ENCODE measurements around the gene SF3B1. TPM values are rescaled to one million over a fixed set of nuclear protein-coding genes. Genes with fewer than 3 reads are reported as not detected.

Gene SF3B1
- total RNA-seq, 4 donors from 2014 or later = 113 to 259 (median 149) TPM

DNA sequence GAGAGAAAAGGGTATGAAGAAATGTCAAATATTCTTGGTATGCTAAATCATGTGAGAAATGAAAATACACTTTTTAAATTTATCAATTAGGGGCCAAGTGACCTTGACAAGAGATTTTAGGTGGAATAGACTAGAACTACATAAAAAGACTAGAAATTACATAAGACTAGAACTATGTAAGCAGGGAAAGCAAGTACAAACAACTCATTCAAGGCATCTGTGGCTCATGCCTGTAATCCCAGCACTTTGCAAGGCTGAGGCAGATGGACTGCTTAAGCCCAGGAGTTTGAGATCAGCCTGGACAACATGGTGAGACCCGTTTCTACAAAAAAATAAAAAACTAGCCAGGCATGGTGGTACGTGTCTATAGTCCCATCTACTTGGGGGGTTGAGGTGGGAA, 20.3 kb downstream of the SF3B1 start:
- no peak for TF ChIP-seq POLR2A (IDR thresholded peaks at IDR 0.05)
- TF ChIP-seq, protein P1, sequence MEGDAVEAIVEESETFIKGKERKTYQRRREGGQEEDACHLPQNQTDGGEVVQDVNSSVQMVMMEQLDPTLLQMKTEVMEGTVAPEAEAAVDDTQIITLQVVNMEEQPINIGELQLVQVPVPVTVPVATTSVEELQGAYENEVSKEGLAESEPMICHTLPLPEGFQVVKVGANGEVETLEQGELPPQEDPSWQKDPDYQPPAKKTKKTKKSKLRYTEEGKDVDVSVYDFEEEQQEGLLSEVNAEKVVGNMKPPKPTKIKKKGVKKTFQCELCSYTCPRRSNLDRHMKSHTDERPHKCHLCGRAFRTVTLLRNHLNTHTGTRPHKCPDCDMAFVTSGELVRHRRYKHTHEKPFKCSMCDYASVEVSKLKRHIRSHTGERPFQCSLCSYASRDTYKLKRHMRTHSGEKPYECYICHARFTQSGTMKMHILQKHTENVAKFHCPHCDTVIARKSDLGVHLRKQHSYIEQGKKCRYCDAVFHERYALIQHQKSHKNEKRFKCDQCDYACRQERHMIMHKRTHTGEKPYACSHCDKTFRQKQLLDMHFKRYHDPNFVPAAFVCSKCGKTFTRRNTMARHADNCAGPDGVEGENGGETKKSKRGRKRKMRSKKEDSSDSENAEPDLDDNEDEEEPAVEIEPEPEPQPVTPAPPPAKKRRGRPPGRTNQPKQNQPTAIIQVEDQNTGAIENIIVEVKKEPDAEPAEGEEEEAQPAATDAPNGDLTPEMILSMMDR (IDR thresholded peaks at IDR 0.05) = no peak
- peaks cover 12 to 100% (median 71%) of the 10 kb centered on the region in 3 donors for H3K36me3 ChIP-seq
- DNase-seq = no peak

DNA sequence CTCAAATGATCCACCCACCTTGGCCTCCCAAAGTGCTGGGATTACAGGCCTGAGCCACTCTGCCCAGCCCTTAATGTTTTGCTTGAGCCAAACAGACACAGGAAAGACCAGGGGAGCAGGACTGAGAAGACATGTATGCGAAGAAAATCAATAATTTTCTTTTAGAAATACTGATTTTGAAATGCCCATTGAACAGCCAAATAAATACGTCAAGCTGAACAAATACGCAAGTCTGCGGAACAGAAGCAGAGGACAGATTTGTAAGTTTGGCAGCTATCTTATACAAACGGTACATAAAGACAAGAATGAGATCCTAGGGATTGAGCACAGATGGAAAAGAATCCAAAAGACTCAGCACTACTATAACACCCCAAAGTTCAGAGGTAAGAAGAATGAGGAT, 20.8 kb downstream of the SF3B1 start:
- Histone ChIP-seq H3K27me3 (no peaks in the 10 kb centered on the region), H3K4me1 (no peaks in the 10 kb centered on the region), H3K36me3 (peaks cover 12 to 100% (median 72%) of the 10 kb centered on the region in 3 donors), H3K27ac (no peak overlapping the region), H3K4me3 (no peak overlapping the region), H3K9me3 (no peaks in the 10 kb centered on the region)
- intact Hi-C loops (cut with DNase I) = no loop called here
- WGBS, 2 donors = 84 to 85% methylated on average over 5 of the region's 5 CpGs
- TF ChIP-seq POLR2A (IDR thresholded peaks at IDR 0.05) = no peak
- TF ChIP-seq, protein P1 (IDR thresholded peaks at IDR 0.05) = no peak
- no peak for DNase-seq

More for the DNA sequence above, 20.3 kb downstream of the SF3B1 start:
- Histone ChIP-seq H3K27me3 (no peaks in the 10 kb centered on the region), H3K4me1 (no peaks in the 10 kb centered on the region), H3K27ac (no peak overlapping the region), H3K4me3 (no peak overlapping the region), H3K9me3 (no peaks in the 10 kb centered on the region)
- WGBS, 2 donors = 86 to 88% methylated on average over 2 of the region's 2 CpGs
- intact Hi-C loops (cut with DNase I) = no loop called here

DNA sequence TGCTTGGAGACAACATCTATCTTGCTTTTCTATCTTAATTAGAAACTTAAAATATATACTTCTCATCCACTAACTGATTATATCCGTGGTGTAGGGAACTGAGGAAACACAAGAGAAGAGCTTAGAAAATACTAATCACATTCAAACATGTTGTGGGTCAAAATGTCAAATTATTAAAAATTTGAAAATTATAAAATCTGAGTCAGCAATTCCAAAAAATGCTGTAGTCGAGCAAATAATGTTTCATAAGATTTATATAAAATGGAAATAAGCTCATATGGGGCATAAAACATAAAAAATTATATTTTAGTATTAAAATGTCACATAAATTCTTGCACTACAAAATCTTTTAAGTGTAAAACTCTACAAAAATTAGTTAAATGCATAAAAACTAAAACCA, 29.2 kb downstream of the SF3B1 start:
- intact Hi-C loops (cut with DNase I) = no loop called here
- no peaks in the 10 kb centered on the region for H3K9me3 ChIP-seq
- no peak overlapping the region for H3K27ac ChIP-seq
- H3K4me1 ChIP-seq = no peaks in the 10 kb centered on the region
- no peaks in the 10 kb centered on the region for H3K27me3 ChIP-seq
- H3K4me3 ChIP-seq = no peak overlapping the region
- H3K36me3 ChIP-seq = peaks cover 4 to 100% (median 42%) of the 10 kb centered on the region in 3 donors
- WGBS, 2 donors = 80 to 84% methylated on average over 2 of the region's 2 CpGs
- no peak for DNase-seq
- no peak for TF ChIP-seq POLR2A (IDR thresholded peaks at IDR 0.05)
- TF ChIP-seq, protein P1 (IDR thresholded peaks at IDR 0.05) = no peak

DNA sequence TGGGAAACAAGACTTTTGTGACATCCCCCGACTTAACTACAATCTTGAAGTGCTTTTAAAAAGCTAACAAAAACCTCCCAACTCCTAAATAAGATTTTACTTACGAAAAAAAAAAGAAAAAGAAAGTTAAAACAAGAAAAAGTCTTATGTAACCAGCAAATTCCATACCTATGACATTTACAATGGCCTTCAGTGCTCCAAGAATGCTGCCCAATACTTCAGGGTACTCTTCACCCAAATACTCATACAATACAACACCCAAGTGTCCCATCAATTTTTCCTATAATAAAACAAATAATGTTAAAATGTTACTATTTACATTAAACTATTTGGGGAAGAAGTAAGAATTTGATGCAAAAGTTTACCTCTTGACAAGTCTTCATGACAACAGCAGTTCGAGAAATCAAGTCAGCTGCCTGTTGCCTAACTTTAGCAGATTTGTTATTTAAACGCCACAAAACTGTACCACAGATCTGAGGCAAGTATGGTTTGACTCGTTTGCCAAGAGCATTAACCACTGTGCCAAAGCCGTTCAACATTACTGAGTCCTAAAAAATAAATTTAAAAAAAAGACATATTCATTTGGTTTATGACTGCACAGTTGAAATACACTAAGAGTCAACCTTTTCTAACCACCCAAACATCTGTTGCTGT, 34.8 kb downstream of the SF3B1 start:
- peaks cover 18 to 100% (median 70%) of the 10 kb centered on the region in 3 donors for H3K36me3 ChIP-seq
- H3K9me3 ChIP-seq = no peaks in the 10 kb centered on the region
- 72 to 81% methylated on average over 6 of the region's 6 CpGs for WGBS, 2 donors
- H3K4me1 ChIP-seq = no peaks in the 10 kb centered on the region
- H3K4me3 ChIP-seq = no peak overlapping the region
- H3K27me3 ChIP-seq = no peaks in the 10 kb centered on the region
- TF ChIP-seq, protein P1 (IDR thresholded peaks at IDR 0.05) = no peak
- intact Hi-C loops (cut with DNase I) = no loop called here
- no peak for DNase-seq
- H3K27ac ChIP-seq = no peak overlapping the region

DNA sequence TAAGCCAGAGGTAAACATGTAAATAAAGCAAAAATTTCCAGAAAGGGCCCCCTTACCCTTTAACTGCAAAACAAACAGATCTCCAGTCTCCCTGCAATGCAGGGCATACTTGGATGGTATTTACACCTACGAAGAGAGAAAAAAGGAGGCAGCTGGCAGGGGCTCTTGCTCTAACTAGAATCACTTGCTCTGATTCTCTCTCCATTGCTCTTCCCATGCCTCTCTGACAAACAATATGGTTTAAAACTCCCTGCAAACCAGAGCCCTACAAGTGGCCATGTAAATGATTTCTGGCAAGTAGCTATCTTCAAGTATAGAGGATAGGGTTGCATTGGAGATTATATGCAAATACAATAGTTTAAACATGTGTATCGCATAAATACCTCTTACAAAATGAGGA, 35.9 kb downstream of the SF3B1 start:
- intact Hi-C loops (cut with DNase I) = no loop called here
- no peaks in the 10 kb centered on the region for H3K9me3 ChIP-seq
- H3K27ac ChIP-seq = no peak overlapping the region
- H3K36me3 ChIP-seq = peaks cover 20 to 100% (median 73%) of the 10 kb centered on the region in 3 donors
- no peak for TF ChIP-seq POLR2A (IDR thresholded peaks at IDR 0.05)
- TF ChIP-seq, protein P1 (IDR thresholded peaks at IDR 0.05) = no peak
- H3K4me3 ChIP-seq = no peak overlapping the region
- no peaks in the 10 kb centered on the region for H3K27me3 ChIP-seq
- 88 to 98% methylated on average over 2 of the region's 2 CpGs for WGBS, 2 donors
- no peaks in the 10 kb centered on the region for H3K4me1 ChIP-seq
- no peak for DNase-seq
